GM19043 (cell line): Measurements from ENCODE around the gene ATP13A1.
A peak's percentile ranks its signal among the peaks of the same experiment; 100 is the strongest.

ENCODE experiments used
- ATAC-seq: cut with Tn5 transposase; IDR thresholded peaks from one replicate; pipeline ENCODE4 v1.9.1; 2021; ENCODE audit warnings: low read depth; ENCODE audit not compliant: unreplicated experiment

Gene ATP13A1

DNA sequence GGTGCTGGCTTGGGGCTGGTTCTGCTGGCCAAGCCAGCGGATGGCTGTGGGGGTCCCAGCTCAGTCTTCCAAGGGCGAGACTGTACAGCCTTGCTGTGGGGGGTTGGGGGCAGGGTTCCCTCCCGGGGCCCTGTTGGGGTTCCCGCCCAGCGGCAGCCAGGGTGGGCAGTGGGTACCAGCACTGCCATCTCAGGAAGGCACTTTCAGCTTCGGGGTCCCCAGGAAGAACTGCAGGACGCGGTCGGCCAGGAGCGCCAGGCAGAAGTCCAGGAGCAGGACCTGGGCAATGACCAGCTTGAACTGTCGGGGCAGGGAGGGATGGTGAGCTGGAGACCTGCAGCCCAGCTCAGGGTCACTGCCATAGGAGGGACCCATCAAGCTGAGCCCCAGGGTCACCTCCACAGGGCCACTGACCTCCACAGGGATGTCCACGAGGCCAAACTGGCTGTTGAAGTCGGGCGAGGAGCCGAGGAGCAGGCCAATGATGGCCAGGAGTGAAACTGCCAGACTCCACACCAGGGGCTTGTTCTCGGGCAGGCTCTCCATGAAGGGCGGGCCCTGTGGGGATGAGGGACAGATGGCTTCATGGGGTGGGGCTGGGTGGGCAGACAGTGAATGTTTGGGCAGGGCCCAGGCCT, 18.1 kb downstream of the ATP13A1 start:
- no peak for ATAC-seq

- no peak for ATAC-seq
Measured at GRCh38 chr19:19644054-19644388, 19.5 kb downstream of the ATP13A1 start.

- ATAC-seq = peak; percentile 61
Measured at GRCh38 chr19:19643158-19644053, 20.1 kb downstream of the ATP13A1 start, which contains the start of gene GMIP. TSS of gene GMIP (minus strand) at chr19:19643657. CDS start at chr19:19643529, 128 bp downstream.

GRCh38 chr19:19642506-19643157, 20.8 kb downstream of the ATP13A1 start:
- no peak for ATAC-seq

DNA sequence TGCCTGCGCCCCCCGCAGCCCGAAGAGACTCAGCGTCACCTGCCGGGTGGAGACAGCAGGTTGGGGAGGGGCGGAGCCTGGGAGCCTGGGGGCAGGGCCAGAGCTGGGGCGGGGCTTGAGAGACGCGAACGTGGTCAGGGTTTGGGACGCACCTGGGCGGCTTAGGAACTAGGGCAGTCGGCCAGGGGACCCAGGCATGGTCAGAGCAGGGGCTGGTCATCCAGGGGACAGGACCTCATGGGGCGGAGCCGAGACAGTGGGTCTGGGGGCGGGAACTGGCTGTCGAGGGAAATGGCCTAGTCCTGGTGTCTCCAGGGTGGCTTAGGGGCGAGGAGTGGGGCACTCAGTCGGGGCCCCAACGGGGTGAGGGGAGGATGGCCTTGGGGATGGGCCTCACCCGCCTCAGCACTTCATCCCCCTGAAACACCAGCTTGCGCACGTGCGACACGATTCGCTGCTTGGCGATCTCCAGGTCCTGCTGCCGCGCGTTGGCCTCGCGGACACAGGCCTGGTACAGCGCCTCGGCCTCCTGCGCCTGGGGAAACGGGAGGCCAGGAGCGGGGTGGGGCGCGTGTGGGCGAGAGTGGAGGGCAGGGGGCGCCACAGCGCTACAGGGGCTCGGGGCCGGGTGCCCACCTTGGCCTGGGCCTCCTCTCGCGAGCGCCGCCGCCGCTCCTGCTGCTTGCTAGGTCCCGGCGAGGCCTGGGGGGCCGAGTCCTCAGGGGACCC, 25.8 kb downstream of the ATP13A1 start:
- no peak for ATAC-seq

- no peak for ATAC-seq
Measured at GRCh38 chr19:19637186-19637522, 26.3 kb downstream of the ATP13A1 start.

DNA sequence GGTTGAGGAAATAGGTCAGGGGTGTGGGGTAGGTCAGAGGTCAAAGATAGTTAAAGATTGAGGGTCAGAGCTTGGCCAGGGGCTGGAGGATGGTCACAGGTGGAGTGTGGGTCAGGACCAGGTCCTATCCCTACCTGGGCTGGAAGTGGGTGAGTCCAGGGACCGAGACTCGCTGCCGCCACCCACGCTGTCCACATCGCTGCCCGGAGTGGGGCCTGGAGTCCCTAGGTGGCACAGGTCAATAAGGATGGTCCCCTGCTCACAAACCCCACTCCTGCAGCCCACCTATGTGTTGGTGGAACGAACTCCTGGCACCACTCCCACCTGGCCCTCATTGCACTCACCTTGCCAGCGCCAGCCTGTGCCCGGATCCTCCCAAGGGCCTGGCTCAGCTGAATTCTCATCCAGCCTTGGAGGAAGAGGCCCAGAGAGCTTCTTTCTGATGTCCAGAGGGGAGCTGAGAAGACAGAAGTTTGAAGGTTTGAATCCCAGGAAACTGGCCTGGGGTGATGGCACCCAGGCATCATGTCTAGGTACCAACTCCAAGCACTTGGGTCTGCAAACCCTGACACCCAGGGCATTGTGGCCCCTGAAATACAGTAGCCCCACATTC, 26.8 kb downstream of the ATP13A1 start:
- no peak for ATAC-seq

- no peak for ATAC-seq
Measured at GRCh38 chr19:19635313-19635702, 28.2 kb downstream of the ATP13A1 start.

DNA sequence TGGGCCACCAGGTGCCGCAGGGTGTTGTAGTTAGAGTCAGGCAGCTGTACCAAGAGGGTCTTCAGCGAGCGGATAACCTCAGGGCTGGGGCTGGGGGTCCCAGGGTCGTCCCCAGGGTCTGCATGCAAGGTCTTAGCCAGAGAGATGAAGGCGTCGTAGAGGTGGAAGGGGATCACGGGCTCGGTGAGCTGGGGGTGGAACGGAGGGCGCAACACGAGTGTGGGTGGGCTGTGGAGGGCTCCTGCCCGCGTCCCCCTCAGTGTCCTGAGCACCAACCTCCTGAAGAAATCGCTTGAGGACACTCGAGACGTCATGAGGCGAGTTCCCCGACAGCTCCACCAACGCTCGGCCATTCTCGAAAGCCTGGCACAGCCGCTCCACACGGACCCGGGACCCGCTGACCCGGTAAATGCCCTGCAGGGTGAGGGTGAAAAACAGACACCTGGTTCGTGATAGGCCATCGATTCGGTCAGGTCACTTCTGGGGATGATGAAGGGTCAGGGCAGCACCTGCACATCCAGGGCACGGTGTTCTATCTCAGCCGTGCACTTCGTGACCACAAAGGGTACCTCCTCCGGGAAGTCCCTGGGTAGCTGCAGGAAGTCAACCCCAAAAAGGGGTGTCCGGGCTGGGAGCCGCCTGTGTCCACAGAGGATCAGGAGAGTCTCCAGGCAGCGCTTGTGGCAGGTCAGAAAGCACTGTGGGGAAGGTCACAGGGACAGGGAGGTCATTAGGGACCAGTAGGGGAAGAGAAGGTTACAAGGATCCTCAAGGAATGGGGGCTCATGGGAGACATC, 28.8 kb downstream of the ATP13A1 start:
- ATAC-seq = no peak

- ATAC-seq = no peak
Measured at GRCh38 chr19:19633711-19634515, 29.6 kb downstream of the ATP13A1 start.

DNA sequence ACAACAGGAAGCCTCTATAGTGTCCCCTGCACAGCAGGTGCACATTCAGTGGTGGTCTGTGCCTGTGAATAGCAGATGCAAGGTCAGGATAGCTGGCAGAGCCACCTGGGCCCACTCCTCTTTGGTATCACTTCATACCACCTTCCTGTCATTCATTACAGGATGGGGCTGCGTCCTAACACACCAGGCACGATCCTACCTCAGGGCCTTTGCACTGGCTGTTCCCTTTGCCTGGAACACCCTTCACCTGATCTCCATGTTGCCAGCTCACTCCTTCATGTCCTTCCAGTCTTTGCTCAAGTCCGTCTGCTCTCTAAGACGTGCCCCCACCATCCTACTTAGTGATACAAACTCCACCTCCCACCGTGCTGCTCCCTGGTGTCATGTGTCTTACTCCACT, 30.8 kb downstream of the ATP13A1 start:
- ATAC-seq = no peak

DNA sequence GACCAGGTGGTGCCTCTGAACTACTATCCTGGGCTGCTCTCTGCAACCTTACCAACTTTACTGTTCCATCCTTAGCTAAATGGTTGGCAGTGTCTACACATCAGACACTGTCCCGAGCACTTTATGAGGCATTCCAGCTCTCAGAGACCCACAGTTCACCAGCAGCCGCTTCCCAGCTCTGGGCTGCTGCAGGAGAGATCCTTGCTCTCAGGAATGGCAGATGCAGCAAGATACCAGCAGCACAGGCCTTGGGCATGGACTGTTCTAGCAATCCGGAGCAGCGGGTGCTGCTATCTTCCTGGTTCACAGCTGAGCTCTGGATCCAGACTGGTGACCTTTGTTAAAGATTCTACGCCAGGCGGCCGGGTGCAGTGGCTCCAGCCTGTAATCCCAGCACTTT, 32.1 kb downstream of the ATP13A1 start:
- ATAC-seq = no peak

GRCh38 chr19:19630426-19630825, 33.0 kb downstream of the ATP13A1 start:
- no peak for ATAC-seq

DNA sequence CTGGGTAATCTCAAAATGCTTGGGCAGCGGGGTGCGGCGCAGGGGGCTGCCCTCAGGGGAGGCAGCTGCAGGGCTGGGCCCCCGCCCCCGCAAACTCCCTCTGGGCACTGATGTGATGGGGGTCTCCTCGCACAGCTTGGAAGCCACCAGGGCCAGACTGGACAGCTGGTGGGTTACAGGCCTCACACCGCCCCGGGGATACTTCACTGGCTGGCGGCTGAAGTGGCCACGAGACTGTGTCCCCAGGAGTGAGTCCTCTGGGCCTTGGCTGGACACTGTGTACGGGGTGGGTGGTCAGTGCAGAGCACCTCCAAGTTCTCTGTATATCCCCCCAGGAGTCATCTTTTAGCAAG, 33.4 kb downstream of the ATP13A1 start:
- no peak for ATAC-seq

DNA sequence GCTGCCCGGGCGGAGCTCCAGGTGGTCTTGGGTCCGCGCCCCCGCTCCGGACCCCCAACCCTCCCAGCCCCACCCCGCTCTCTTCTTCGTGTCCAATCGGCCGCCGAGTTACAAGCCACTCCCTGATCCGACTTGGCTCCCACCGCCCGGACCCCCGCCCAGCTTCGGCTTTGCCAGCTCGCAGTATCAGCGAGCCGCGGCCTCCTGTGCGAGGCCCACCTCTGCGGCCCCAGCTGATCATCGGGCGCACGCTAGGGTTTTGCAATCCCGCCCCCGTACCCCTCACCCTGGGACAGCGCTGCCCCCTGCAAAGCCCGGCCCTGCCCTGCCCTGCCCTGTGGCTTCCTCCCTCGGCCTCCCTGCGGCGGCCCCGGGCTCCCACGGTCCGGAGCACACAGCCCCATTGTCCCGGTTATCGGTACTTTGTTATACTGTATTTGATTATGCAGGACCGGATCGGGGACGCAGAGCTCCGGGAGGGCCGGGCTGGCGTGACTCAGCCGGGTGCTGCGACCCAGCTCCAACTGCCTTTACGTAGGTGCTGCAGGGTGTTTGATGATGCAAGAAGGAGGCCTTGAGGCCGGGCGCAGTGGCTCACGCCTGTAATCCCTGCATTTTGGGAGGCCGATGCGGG, 34.9 kb downstream of the ATP13A1 start:
- ATAC-seq = no peak

GRCh38 chr19:19627621-19628500, 35.6 kb downstream of the ATP13A1 start, which contains the start of gene LPAR2:
TSS of gene LPAR2 (minus strand) at chr19:19628220. CDS start at chr19:19627275, 945 bp downstream.
- no peak for ATAC-seq
